NCI-H2171 treated with DMSO at 0.1 percent for 48 hours (cell line): ENCODE data around the gene PATL2.
A peak's percentile ranks its signal among the peaks of the same experiment; 100 is the strongest.
"Not testable (repeated sequence)": the region's sequence is repeated elsewhere in the genome, so short reads cannot be mapped to it uniquely, and the experiment has no call there.

ENCODE experiments used
- DNase-seq: peaks from one replicate; lab custom pipeline; 2025; lab: John Stamatoyannopoulos, UW

PATL2 gene

DNA sequence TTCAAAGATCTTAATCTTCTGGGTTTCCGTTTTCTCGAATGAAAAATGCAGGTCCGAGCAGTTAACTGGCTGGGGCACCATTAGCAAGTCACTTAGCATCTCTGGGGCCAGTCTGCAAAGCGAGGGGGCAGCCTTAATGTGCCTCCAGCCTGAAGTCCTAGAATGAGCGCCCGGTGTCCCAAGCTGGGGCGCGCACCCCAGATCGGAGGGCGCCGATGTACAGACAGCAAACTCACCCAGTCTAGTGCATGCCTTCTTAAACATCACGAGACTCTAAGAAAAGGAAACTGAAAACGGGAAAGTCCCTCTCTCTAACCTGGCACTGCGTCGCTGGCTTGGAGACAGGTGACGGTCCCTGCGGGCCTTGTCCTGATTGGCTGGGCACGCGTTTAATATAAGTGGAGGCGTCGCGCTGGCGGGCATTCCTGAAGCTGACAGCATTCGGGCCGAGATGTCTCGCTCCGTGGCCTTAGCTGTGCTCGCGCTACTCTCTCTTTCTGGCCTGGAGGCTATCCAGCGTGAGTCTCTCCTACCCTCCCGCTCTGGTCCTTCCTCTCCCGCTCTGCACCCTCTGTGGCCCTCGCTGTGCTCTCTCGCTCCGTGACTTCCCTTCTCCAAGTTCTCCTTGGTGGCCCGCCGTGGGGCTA, at the start of gene PATL2, which contains the start of gene B2M:
TSS of gene PATL2 (minus strand) at position 228 of the 647 bp plus-strand sequence. CDS start 34,833 bp downstream, outside the sequence.
TSS of gene B2M (plus strand) at position 422 of the 647 bp plus-strand sequence. CDS start at position 452, 30 bp downstream.
- peak; percentile 95 for DNase-seq

DNA sequence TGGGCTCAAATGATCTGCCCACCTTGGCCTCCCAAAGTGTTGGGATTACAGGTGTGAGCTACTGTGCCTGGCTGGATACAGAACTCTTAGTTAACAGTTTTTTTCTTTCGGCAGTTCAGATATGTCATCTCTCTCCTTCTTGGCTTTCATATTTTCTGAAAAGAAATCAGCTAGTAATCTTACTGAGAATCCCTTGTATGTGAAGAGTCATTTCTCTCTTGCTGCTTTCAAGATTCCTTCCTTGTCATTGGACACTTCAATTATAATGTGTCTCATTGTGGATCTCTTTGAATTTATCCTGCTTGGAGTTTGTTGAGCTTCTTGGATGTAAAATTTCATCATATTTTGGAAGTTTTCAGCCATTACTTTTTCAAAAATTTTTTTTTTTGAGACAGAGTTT, 42.2 kb upstream of the PATL2 start:
- DNase-seq: no peak

DNA sequence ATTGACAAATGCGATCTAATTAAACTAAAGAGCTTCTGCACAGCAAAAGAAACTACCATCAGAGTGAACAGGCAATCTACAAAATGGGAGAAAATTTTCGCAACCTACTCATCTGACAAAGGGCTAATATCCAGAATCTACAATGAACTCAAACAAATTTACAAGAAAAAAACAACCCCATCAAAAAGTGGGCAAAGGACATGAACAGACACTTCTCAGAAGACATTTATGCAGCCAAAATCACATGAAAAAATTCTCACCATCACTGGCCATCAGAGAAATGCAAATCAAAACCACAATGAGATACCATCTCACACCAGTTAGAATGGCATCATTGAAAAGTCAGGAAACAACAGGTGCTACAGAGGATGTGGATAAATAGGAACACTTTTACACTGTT, 32.3 kb upstream of the PATL2 start:
- DNase-seq: not testable (repeated sequence)

DNA sequence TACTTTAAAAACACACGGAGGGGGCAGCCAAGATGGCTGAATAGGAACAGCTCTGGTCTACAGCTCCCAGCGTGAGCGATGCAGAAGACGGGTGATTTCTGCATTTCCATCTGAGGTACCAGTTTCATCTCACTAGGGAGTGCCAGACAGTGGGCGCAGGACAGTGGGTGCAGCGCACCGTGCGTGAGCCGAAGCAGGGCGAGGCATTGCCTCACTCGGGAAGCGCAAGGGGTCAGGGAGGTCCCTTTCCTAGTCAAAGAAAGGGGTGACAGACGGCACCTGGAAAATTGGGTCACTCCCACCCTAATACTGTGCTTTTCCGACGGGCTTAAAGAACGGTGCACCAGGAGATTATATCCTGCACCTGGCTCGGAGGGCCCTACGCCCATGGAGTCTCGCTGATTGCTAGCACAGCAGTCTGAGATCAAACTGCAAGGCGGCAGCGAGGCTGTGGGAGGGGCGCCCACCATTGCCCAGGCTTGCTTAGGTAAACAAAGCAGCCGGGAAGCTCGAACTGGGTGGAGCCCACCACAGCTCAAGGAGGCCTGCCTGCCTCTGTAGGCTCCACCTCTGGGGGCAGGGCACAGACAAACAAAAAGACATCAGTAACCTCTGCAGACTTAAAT, 28.2 kb upstream of the PATL2 start:
- DNase-seq: not testable (repeated sequence)

DNA sequence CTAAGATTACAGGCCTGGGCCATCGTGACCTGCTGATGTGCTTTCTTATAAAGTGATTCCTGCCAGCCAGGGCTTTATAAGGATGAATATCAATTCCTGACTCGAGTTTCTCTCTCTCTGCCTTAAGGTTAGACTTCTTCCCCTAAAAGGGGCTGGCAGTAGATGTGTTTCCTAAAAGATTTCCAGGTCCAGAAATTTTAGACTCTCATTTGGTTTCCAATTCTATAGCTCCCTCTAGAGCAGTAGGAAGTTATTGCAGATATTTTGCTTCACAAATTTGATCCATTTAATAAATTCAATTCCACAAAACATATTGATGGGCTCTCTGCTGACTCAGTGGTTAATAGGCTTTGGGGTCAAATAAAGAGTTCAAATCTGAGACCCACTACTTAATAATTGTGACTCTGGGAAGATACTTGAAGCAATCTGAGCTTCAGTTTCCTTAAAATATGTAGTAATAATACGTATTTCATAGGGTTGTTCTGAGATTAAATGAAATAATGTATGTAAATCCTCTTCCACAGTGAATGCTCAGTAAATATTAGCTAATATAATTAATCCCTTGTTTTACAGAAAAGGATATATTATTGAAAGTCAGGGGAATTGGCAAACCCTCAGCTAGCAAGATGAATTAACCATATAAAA, 27.3 kb upstream of the PATL2 start:
- DNase-seq: peak; percentile 4

DNA sequence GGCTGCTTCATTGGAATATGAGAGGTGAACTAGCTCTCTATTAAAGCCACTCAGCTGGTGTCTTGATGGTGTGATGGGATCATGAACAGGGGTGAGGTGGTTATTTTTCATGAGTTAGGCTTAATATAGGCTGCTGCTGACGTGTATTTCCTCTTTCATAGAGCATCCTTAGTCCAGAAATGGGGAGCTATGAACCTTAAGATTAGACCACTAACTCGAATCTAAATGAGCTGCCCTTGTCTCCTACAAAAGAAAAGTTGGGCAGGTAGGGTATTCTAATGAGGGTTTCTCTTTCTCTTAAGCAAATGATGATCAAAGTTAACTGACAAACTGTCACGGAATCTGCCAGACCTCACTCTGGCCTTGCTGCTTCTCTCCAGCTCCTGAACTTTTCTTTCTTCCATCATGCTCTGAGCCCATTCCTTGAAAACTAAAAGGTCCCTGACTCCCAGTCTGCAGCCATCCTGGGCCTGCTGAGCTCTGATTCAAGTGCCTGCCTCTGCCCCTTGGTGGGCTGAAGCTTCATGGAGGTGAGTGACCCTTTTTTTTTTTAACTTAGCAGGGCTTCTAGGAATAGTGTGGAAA, 25.1 kb upstream of the PATL2 start, which contains the start of gene TRIM69:
TSS of gene TRIM69 (plus strand) at position 348 of the 585 bp plus-strand sequence. CDS start at position 525, 177 bp downstream.
- DNase-seq: no peak

DNA sequence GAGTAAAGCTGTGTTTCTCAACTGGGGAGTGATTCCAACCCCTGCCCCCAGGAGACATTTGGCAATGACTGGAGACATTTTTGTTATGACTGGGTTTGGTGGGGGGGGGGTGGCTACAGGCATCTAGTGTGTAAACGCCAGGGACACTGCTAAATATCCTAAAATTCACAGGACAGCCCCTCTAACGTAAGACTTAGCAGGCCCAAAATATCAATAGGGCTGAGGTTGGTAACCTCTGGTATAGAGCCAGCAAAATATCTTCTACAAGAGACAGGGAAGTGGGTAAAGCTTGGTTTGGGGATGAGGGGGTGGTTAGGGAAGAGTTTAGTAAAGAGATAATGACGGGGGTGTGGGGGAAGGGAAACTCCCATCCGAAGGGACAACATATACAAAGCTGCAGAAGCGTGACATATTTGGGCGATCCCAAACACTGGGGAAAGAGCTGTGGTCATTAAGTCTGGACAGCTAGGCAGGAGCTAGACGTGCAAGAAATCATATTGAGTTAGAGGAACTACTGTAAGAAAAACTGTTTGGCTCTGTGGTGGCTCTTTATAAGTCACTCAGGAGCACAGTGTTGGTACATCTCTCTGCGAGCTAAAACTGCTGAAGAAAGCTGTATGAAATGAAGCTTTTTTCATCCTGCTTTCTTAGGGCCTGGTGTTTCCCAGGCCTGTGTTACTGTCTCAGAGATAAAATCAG, 24.5 kb upstream of the PATL2 start:
- no peak for DNase-seq

DNA sequence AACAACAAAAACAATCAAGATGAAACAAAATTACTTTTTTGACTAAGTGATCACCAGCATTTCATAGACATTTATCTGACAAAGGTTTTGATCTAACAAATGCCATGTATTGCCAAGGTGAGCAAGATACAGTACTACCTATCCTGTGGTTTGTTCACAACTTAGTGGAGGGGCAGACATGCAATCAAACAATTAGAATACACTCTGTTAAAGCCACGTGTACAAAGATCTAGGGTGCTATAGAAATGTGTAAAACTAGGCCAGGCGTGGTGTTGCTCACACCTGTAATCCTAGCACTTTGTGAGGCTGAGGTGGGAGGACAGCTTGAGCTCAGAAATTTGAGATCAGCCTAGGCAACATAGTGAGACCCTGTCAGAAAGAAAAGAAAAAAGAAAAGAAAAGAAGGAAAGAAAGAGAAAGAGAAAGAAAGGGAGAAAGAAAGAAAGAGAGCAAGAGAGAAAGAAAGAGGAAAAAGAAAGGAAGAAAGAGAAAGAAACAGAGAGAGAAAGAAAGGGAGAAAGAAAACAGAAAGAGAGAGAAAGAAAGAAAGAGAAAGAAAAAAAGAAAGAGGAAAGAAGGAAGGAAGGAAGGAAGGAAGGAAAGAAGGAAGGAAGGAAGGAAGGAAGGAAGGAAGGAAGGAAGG, 23.8 kb upstream of the PATL2 start:
- DNase-seq: no peak

DNA sequence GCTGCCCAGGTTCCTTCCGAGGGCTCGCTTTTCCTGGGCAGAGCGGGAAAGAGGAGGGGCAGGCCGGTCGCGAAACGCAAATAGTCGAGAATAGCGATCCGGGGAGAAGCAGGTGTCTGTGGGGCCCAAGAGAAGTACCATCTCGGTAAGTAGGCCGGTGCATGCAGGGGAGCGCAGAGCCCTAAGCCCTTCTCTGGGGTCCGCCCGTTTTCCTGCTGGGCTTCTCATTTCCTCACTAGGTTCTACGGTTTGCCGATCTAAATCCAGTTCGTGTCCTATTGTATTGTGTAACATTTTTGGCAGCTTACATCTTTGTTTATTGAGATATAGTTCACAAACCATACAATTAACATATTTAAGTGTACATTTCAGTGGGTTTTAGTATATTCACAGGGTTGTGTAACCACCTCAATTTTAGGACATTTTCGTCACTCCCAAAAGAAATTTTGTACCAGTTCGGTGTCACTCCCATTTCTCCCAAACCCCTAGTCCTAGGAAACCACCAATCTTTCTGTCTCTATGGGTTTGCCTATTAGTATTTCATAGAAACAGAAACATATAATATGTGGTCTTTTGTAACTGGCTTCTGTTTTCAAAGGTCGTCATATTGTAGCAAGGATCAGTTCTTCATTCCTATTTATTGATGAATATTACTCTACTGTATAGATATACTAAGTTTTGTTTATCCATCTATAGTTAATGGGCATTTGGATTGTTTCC, 18.4 kb upstream of the PATL2 start:
- peak; percentile 59 for DNase-seq

DNA sequence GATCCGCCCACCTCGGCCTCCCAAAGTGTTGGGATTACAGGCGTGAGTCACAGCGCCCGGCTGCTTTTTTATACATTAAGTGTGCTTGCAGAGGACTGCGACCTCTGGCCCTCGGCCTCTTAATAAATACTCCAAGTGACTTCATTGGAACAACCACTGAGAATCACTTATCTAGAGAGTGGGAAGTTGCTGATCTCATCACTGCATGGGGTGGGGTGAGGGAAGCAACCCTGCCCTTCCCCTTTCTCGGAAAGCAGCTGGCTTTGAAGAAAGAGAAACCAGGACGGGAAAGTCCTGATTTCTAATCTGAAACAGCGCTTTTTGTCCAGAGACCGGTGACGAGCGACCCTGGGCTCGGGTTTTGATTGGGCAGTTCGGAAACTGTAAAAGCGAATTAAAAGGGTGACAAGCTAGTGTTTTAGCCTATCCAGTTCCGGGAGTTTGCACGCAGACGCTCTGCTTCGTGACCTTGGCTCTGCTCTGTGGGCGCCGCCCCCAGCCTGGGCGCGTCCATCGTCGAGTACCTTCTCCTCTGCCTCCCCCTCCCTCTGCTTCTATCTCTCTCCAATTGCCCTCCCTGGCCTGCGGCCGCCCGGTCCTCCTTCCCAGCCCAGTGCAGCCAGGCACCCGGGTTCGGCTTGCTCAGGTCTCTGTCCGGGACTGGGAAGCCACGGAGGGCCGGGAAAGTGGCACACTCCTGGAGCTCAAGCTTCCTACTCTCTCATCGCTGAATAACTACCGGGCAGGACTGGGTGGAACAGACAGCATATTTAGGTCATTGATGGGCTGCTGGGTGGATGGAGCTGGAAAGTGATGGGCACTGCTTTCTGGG, 17.7 kb upstream of the PATL2 start:
- peak; percentile 98 for DNase-seq

DNA sequence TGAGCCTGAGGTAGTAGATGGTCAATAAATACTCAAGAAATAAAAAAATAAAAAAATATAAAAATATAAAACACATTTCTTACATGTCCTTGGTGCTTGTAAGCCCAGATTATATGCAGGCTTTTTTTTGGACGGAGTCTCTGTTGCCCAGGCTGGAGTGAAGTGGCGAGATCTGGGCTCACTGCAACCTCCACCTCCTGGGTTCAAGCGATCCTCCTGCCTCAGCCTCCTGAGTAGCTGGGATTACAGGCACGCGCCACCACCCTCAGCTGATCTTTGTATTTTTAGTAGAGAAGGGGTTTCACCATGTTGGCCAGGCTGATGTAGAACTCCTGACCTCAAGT, 17.1 kb upstream of the PATL2 start:
- not testable (repeated sequence) for DNase-seq

DNA sequence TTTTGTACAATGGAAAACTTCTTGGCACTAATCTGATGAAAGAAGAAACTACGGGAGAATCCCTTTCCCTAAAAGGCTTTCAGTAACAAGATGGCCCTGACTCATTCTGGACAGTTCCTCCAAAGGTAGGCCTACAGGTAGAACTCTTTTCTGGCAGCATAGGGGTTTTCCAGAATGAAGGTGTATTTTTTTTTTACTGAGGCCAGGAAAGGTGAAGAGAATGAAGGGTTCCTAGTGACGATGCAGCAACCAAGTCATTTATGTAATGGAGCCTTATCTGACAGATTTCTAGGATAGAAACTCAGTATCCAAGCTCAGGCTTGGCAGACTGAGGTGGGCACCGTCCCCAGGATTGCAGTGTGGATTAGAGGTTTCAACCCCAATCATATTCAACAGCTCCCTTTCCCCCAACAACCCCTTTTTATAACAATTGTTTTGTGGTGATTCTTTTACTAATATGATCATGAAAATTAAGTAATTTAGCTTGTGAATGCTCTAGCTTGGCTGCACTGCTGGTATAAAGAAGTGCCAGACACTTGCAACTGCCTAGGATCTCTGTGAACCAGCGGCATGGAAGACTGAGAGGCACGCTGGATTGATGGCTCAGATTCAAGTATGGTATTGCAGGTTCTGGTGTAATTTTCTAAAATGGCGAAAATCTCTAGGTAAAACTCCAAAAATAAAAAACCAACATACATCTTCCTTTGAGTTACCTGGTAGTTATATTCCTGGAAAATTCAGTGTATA, 16.5 kb upstream of the PATL2 start:
- DNase-seq: no peak

DNA sequence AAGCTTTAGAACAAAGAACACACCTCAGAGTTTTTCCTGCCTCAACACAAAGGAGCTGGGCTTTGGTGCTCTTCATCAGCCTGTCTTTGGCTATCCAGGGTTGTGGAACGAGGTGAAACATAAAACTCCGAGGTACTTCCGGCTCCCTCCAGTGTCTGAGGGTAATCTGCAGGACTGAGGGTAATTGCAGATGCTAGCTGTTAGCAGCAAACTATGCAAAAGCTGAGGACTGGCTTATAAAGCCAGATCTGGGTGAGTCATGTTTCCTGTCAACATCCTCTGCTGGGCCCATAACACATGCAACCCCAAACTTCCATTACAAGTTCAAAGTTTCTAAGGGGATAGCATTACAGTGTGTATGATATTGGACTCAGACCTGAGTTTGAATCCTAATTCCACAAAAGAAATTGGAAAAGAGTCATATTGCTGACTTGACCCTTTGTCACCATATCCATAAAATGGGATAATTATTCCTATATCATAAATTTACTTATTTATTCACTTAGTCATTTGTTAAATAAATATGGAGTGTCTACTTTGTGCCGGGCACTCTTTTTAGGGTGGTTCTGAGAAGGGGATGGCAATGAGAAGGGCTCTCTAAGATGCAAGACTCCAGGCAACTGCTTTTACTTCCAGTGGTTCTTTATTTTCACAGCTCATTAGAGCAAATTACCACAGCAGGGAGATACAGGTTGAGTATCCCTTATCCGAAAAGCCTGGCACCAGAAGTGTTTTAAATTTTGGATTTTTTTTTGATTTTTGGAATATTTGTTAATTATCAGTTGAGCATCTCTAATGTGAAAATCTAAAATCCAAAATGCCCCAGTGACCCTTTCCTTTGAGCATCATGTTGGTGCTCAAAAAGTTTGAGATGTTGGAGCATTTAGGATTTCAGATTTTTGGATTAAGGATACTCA, 15.7 kb upstream of the PATL2 start:
- DNase-seq: no peak

DNA sequence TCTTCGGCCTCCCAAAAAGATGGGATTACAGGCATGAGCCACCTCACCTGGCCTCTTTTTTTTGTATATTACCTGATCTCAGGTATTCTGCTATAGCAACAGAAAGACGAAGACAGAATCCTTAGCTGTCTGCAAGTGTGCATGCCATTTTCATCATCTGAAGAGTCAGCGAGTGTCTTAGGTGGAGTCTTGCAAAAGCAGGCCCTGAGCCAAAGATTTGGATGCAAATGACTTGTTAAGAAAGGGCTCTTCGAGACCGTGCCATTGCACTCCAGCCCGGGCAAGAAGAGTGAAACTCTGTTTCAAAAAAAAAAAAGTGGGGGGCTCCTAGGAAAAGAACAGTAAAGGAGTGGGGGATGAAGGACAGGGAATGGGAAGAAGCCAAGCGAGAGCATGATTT, 15.0 kb upstream of the PATL2 start:
- DNase-seq: no peak

DNA sequence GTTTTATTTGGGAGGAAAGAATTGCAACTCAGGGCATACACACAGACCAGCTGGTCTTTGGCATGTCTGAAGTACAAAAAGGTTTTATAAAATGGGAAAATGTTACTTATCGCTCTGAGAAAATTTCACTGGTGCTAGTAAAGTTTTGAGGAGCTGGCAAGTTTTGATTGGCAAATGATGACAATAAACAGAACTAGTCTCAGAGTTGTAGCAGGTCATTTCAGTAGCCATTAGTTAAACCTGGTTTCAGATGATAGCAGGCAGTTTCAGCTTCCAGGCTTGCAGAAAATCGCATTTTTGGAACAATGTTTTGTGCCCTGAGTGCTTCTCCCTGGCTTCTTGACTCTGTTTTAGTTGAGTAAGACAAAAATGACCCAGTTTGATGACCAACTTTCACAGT, 10.9 kb upstream of the PATL2 start:
- DNase-seq: no peak

DNA sequence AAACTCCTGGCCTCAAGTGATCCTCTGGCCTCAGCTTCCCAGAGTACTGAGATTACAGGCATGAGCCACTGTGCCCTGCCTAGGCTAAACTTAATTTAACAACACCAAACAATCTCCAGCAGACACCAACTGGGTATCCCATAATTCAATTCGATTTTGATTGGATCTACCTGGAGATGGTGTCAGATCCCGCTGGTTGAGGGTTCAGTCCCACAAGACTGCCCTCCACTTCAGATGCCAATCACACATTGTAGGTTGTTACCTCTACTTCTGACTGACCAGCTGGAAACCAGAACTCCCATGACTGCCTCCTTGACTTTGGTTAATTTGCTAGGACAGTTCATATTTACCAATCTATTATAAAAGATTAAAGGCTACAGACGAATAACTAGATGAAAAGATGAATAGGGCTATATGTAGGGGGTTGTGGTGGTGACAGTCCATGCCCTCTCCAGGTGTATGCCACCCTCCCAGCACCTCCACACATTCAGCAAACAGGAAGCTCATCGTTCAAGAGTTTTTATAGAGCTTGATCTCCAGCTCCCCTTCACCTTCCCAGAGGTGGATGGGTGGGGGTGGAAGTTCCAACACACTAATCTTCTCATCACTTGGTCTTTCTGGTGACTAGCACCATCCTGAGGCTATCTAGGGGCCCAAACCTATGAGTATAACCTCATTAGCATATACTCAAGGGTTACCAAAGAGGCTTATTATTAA, 9.5 kb upstream of the PATL2 start:
- DNase-seq: no peak

DNA sequence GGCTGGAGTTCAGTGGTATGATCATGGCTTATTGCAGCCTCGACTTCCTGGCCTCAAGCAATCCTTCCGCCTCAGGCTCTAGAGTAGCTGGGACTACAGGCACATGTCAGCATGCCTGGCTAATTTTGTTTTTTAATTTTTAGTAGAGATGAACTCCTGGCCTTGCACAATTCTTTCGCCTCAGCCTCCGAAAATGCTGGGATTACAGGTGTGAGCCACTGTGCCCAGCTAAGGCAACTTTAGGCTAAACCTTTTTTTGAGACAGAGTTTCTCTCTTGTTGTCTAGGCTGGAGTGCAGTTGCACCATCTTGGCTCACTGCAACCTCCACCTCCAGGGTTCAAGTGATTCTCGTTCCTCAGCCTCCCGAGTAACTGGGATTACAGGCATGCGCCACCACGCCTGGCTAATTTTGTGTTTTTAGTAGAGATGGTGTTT, 8.9 kb upstream of the PATL2 start:
- DNase-seq: not testable (repeated sequence)
